ENCODE measurements around the gene SCARB2. TPM values are rescaled to one million over a fixed set of nuclear protein-coding genes. Genes with fewer than 3 reads are reported as not detected.
A peak's percentile ranks its signal among the peaks of the same experiment; 100 is the strongest.

The SCARB2 gene
- total RNA-seq, 1 donor from 2014 or later, result 98.3 TPM

DNA sequence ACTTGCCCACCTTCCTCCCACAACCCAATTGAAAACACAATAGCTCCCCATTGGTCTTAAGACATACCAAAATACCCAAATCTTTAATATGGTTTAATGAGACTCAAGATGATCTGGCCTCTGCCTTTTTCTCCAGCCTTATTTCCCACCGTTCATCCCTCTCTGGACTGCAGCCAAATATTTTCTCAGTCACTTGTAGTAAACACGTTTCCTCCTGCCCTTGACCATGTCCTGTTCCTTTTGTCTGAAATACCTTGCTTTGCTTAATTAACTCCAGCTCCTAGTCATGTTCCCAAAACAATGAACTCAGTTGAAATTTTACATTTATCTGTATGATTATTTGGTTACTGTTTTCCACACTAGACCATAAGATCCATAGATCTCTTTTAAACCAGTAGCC is 57.0 kb downstream of the SCARB2 start:
- TF ChIP-seq, protein P1, sequence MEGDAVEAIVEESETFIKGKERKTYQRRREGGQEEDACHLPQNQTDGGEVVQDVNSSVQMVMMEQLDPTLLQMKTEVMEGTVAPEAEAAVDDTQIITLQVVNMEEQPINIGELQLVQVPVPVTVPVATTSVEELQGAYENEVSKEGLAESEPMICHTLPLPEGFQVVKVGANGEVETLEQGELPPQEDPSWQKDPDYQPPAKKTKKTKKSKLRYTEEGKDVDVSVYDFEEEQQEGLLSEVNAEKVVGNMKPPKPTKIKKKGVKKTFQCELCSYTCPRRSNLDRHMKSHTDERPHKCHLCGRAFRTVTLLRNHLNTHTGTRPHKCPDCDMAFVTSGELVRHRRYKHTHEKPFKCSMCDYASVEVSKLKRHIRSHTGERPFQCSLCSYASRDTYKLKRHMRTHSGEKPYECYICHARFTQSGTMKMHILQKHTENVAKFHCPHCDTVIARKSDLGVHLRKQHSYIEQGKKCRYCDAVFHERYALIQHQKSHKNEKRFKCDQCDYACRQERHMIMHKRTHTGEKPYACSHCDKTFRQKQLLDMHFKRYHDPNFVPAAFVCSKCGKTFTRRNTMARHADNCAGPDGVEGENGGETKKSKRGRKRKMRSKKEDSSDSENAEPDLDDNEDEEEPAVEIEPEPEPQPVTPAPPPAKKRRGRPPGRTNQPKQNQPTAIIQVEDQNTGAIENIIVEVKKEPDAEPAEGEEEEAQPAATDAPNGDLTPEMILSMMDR (IDR thresholded peaks at IDR 0.05; ENCODE audit: unreplicated experiment), result no peak
- Mint-ChIP-seq H3K27ac (no peak overlapping the region), H3K36me3 (ENCODE audit: insufficient read depth) (peaks cover 10% of the 10 kb centered on the region), H3K4me1 (ENCODE audit: low read depth) (no peaks in the 10 kb centered on the region), H3K27me3 (no peaks in the 10 kb centered on the region), H3K4me3 (ENCODE audit: low read depth) (no peak overlapping the region), H3K9me3 (ENCODE audit: low read depth) (peaks cover 5% of the 10 kb centered on the region)
- no peak for DNase-seq (ENCODE audit: low spot score, unreplicated experiment)

DNA sequence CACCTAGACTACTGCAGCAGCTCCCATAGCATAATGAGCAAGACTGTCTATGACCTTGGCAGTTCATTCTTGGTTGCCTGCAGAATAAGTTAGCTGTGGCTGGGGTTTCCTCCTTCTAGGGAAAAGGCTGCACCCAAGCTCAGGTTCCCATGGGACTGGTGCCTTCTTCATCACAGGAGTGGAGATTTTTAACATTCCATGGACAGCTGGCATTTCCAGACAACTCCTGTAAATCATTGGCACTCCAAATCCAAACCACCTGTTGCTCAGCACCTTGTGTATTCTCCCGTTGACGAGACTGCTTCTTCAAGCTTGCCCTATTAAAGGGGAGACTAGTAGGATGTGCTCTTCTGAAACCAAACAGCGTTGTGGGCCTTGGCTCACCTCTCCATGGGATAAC is 57.6 kb downstream of the SCARB2 start:
- TF ChIP-seq, protein P1 (IDR thresholded peaks at IDR 0.05; ENCODE audit: unreplicated experiment), result no peak
- Mint-ChIP-seq H3K4me1 (ENCODE audit: low read depth) (no peaks in the 10 kb centered on the region), H3K36me3 (ENCODE audit: insufficient read depth) (peaks cover 9% of the 10 kb centered on the region), H3K9me3 (ENCODE audit: low read depth) (peaks cover 5% of the 10 kb centered on the region), H3K27me3 (no peaks in the 10 kb centered on the region), H3K4me3 (ENCODE audit: low read depth) (no peak overlapping the region), H3K27ac (no peak overlapping the region)
- no peak for DNase-seq (ENCODE audit: low spot score, unreplicated experiment)

DNA sequence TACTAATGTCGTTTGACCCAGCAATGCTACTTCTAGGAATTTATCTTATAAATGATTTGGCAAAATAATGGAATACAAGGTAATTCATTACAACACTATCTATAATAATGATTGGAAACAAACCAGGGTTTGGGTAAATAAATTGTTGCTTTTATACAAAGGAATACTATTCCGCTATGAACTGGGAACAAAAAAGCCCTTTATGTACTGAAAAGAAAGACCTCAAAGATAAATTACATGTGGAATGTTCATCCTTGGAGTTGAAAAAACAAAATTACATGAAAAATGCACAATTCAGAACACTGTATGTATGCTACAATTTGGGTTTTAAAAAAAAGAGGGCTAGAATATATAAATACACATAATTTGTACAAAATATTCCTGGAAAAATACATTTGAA is 60.3 kb downstream of the SCARB2 start:
- H3K4me1 Mint-ChIP-seq (ENCODE audit: low read depth), result peaks cover 8% of the 10 kb centered on the region
- no peak overlapping the region for H3K4me3 Mint-ChIP-seq (ENCODE audit: low read depth)
- H3K27me3 Mint-ChIP-seq, result no peaks in the 10 kb centered on the region
- no peak overlapping the region for H3K27ac Mint-ChIP-seq
- H3K9me3 Mint-ChIP-seq (ENCODE audit: low read depth), result peaks cover 5% of the 10 kb centered on the region
- H3K36me3 Mint-ChIP-seq (ENCODE audit: insufficient read depth), result peaks cover 3% of the 10 kb centered on the region
- TF ChIP-seq, protein P1 (IDR thresholded peaks at IDR 0.05; ENCODE audit: unreplicated experiment), result no peak
- no peak for DNase-seq (ENCODE audit: low spot score, unreplicated experiment)

DNA sequence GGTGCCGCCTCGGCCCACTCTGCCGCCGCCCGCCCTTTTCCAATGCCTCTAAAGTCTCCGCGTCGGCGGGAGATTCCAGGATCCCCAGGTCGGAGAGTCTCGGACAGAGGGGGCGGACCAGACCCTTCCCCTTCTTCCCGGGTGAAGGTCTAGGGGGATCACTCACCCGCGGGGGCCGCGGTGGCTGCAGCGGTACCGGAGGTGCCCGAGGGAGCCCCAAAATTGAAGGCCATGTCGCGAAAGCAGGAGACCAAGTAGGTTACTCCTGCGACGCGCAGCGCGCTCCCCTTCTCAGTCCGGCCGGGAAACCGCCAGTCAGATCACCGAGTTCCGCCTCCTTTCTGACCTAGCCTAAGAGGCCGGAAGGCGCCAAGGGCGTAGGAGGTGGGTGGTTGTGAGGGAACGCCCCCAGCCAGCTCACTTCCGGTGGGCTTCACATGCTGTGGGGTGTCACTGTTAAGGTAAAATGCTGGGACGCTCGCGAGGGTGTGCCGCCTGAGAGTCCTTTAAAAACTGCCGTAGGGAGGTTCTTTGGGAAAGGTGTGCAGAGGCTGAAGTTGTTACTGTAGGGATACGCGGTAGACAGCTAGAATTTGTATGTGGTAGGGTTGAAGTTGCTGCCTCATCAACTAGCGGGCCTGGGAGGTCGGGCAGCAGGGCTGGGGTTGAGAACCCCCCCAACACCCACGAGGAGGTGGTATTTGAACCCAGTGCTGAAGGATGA is 65.3 kb downstream of the SCARB2 start, which contains the start of gene NUP54:
TSS of gene NUP54 (minus strand) at position 256 of the 724 bp plus-strand sequence. CDS start at position 233, 23 bp downstream.
- Mint-ChIP-seq H3K4me3 (ENCODE audit: low read depth) (peak within 1 kb of the TSS; percentile 97), H3K36me3 (ENCODE audit: insufficient read depth) (peaks cover 3% of the 10 kb centered on the region), H3K9me3 (ENCODE audit: low read depth) (no peaks in the 10 kb centered on the region)

DNA sequence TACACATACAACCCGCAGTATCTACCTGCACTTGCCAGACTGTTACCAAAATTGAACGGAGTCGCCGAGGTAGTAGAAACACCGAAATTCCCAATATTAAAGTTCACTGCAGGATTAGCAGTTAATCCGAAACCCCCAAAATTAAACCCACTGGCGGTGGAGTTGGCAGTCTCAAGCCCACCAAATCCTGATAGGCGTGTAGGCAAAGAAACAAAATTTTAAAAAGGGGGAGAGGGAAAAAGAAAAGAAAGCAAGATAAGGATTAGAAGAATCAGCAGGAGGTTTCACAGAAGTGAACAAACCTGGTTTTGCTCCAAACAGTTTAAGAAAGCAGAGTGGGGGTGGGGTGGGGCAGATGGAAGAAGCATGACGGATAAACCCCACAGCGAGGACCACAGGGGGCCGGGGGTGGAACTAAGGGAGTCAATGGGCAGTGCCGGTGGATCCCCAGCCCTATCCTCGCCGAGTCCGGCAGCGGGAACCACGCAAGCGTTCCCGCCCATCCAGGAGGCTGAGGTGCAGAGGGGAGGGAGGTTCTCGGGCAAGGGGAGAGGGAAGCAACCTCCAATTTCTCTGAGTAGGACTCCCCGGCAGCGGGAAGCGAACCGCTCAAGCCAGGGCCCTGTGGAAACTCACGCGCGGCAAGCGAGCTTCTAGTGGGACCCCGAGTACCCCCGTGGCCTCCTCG is 66.0 kb downstream of the SCARB2 start:
- DNase-seq (ENCODE audit: low spot score, unreplicated experiment), result peak; percentile 37
- peak overlapping the region; percentile 92 for H3K27ac Mint-ChIP-seq
- no peaks in the 10 kb centered on the region for H3K27me3 Mint-ChIP-seq
- H3K4me3 Mint-ChIP-seq (ENCODE audit: low read depth), result peak overlapping the region; percentile 97
- peaks cover 19% of the 10 kb centered on the region for H3K4me1 Mint-ChIP-seq (ENCODE audit: low read depth)
- H3K36me3 Mint-ChIP-seq (ENCODE audit: insufficient read depth), result peaks cover 5% of the 10 kb centered on the region
- H3K9me3 Mint-ChIP-seq (ENCODE audit: low read depth), result no peaks in the 10 kb centered on the region
- TF ChIP-seq, protein P1 (IDR thresholded peaks at IDR 0.05; ENCODE audit: unreplicated experiment), result no peak

More for the DNA sequence above, 65.3 kb downstream of the SCARB2 start, which contains the start of gene NUP54:
- no peaks in the 10 kb centered on the region for H3K27me3 Mint-ChIP-seq
- DNase-seq (ENCODE audit: low spot score, unreplicated experiment), result peak; percentile 86
- TF ChIP-seq, protein P1 (IDR thresholded peaks at IDR 0.05; ENCODE audit: unreplicated experiment), result no peak
- peaks cover 19% of the 10 kb centered on the region for H3K4me1 Mint-ChIP-seq (ENCODE audit: low read depth)
- peak within 1 kb of the TSS; percentile 92 for H3K27ac Mint-ChIP-seq

Measured in progenitor cell of endocrine pancreas (in vitro differentiated cells).